ENCODE measurements around the gene RGS6.
"Not testable (repeated sequence)": the region's sequence is repeated elsewhere in the genome, so short reads cannot be mapped to it uniquely, and the experiment has no call there.

Gene RGS6

DNA sequence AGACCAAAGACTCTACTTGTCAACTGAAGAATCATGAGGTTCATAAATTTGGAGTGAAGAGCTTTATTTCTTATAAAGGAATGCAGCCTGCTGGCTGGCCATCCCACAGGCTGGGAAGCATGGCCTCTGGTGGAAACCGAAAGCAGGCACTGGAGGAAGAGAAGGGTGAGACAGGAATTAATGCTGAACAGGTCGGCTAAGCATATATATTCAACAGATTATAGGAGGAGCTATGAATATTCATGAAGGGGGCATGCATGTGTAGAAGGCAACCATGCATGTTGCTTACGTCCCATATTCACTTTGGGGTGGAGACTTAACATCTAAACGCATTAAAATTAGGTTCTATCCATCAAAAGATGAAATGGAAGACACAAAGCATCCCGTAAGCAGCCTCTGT lies 20.6 kb upstream of the RGS6 start:
- Histone ChIP-seq H3K4me3 (no peak overlapping the region), H3K27me3 (no peaks in the 10 kb centered on the region), H3K4me2 (no peak overlapping the region), H3K36me3 (no peaks in the 10 kb centered on the region), H3K9me3 (no peaks in the 10 kb centered on the region), H3K27ac (no peak overlapping the region), H3K9ac (no peak overlapping the region), H3K4me1 (no peaks in the 10 kb centered on the region), H4K20me1 (no peaks in the 10 kb centered on the region)
- TF ChIP-seq Cebpa-rat (IDR thresholded peaks at IDR 0.05): no peak

- no peak overlapping the region for H3K9ac ChIP-seq
- no peaks in the 10 kb centered on the region for H3K27me3 ChIP-seq
- H3K36me3 ChIP-seq: no peaks in the 10 kb centered on the region
- H4K20me1 ChIP-seq: no peaks in the 10 kb centered on the region
- H3K4me1 ChIP-seq: no peaks in the 10 kb centered on the region
- H3K9me3 ChIP-seq: no peaks in the 10 kb centered on the region
- H3K4me2 ChIP-seq: no peak overlapping the region
- TF ChIP-seq Cebpa-rat (IDR thresholded peaks at IDR 0.05): no peak
- no peak overlapping the region for H3K27ac ChIP-seq
- H3K4me3 ChIP-seq: no peak overlapping the region
Measured at GRCh38 chr14:71913342-71913741, 18.9 kb upstream of the RGS6 start.

- Histone ChIP-seq H4K20me1 (no peaks in the 10 kb centered on the region), H3K27ac (no peak overlapping the region), H3K4me2 (no peak overlapping the region), H3K9ac (no peak overlapping the region), H3K4me1 (no peaks in the 10 kb centered on the region), H3K27me3 (no peaks in the 10 kb centered on the region), H3K4me3 (no peak overlapping the region), H3K36me3 (no peaks in the 10 kb centered on the region), H3K9me3 (no peaks in the 10 kb centered on the region)
- TF ChIP-seq Cebpa-rat (IDR thresholded peaks at IDR 0.05): no peak
Measured at GRCh38 chr14:71918955-71919354, 13.3 kb upstream of the RGS6 start.

GRCh38 chr14:71923513-71923912 lies 8.7 kb upstream of the RGS6 start:
- Histone ChIP-seq H3K4me2 (no peak overlapping the region), H3K27ac (no peak overlapping the region), H4K20me1 (no peaks in the 10 kb centered on the region), H3K27me3 (no peaks in the 10 kb centered on the region), H3K36me3 (no peaks in the 10 kb centered on the region), H3K4me1 (no peaks in the 10 kb centered on the region), H3K9ac (no peak overlapping the region), H3K4me3 (no peak overlapping the region), H3K9me3 (no peaks in the 10 kb centered on the region)
- TF ChIP-seq Cebpa-rat (IDR thresholded peaks at IDR 0.05): no peak

DNA sequence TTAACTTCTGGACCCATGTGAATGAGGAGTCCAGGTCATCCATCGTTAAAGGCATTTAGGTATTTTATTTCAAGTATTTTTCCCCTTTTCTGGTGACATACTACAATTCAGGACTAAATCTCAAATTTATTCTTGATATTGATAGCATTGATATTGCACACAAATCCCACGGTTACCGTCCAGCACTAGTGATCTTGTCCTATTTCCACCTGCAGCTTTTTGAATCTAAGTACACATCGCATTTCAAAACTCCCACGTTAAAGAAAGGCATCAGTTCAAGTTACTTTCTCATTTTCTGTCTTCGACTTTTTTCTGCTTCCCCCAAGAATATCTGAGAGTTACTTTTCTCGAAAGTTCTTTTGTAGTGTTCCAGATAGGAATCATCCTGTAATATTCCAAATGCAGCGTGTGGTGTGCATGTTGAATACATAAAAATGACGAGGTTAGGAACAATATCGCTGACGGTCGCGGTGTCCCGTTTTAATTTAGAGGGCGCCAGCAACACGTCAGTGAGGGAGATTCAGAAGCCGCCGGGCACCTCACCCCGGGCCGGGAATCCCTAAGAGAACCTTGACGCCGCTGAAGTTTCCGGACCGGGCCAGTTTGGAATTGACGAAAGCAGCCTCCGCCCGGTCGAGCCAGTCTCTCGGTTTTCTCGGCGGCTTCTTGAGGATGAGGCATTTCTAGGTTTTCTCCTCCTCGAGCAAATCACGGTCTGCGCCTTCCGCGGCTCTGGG lies 569 bp upstream of the RGS6 start:
- 0 out of 2 replicates have a peak, but pooled peaks cover 3% of the 10 kb centered on the region for H3K9me3 ChIP-seq
- H4K20me1 ChIP-seq: peaks cover 9% of the 10 kb centered on the region; the same call in 1 of the 2 replicates
- H3K4me3 ChIP-seq: peak overlapping the region; percentile 64
- H3K4me2 ChIP-seq: peak overlapping the region; percentile 98
- no peak overlapping the region for H3K27ac ChIP-seq
- peaks cover 14% of the 10 kb centered on the region for H3K4me1 ChIP-seq
- H3K36me3 ChIP-seq: no peaks in the 10 kb centered on the region
- H3K9ac ChIP-seq: no peak overlapping the region
- no peak for TF ChIP-seq Cebpa-rat (IDR thresholded peaks at IDR 0.05)
- H3K27me3 ChIP-seq: peaks cover 46% of the 10 kb centered on the region

GRCh38 chr14:71933001-71933587 lies 865 bp downstream of the RGS6 start:
- H3K9ac ChIP-seq: no peak overlapping the region
- H3K4me2 ChIP-seq: peak overlapping the region; percentile 98
- H3K27ac ChIP-seq: no peak overlapping the region
- H4K20me1 ChIP-seq: peaks cover 9% of the 10 kb centered on the region; the same call in 1 of the 2 replicates
- TF ChIP-seq Cebpa-rat (IDR thresholded peaks at IDR 0.05): no peak
- peaks cover 46% of the 10 kb centered on the region for H3K27me3 ChIP-seq
- H3K36me3 ChIP-seq: no peaks in the 10 kb centered on the region
- H3K4me1 ChIP-seq: peaks cover 14% of the 10 kb centered on the region
- peak overlapping the region; percentile 64; the same call in 1 of the 2 replicates for H3K4me3 ChIP-seq
- 0 out of 2 replicates have a peak, but pooled peaks cover 3% of the 10 kb centered on the region for H3K9me3 ChIP-seq

DNA sequence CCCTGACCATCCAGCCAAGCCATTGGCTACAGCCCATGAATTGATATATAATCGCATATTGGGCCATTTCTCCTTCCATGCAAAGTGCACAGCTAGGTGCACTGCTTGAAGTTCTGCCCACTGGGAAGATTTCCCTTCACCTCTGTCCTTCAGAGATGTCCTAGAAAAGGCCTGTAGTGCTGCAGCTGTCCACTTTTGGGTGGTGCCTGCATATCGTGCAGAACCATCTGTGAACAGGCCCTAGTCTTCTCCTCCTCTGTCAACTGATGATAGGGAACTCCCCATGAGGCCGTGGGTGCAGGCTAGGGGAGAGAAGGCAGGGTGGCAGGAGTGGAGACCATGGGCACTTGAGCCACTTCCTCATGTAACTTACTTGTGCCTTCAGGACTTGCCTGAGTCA lies 6.0 kb downstream of the RGS6 start:
- not testable (repeated sequence) for H3K9ac ChIP-seq, H3K4me3 ChIP-seq, H3K4me2 ChIP-seq, H3K27ac ChIP-seq, H3K36me3 ChIP-seq, H3K4me1 ChIP-seq, H4K20me1 ChIP-seq
- Histone ChIP-seq H3K27me3 (peaks cover 17% of the 10 kb centered on the region), H3K9me3 (peaks cover 18% of the 10 kb centered on the region)

DNA sequence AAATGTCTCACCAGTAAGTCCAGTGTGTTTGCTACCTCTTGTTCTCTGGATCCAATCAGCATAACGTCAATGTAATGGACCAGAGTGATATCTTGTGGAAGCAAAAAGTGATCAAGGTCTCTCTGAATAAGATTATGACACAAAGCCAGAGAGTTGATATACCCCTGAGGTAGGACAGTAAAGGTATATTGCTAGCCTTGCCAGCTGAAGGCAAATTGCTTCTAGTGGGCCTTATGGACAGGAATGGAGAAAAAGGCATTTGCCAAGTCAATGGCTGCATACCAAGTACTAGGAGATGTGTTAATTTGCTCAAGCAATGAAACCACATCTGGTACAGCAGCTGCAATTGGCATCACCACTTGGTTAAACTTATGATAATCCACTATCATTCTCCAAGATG lies 7.1 kb downstream of the RGS6 start:
- not testable (repeated sequence) for H3K4me1 ChIP-seq, H3K9ac ChIP-seq, H3K4me2 ChIP-seq, H3K4me3 ChIP-seq, H4K20me1 ChIP-seq, H3K36me3 ChIP-seq, H3K27me3 ChIP-seq, H3K27ac ChIP-seq
- H3K9me3 ChIP-seq: peaks cover 18% of the 10 kb centered on the region

- H3K9ac ChIP-seq, H3K4me2 ChIP-seq, H3K27me3 ChIP-seq, H3K27ac ChIP-seq, H3K4me3 ChIP-seq, H3K36me3 ChIP-seq, H3K4me1 ChIP-seq, H4K20me1 ChIP-seq: not testable (repeated sequence)
- H3K9me3 ChIP-seq: peaks cover 18% of the 10 kb centered on the region
Measured at GRCh38 chr14:71940500-71940899, 8.3 kb downstream of the RGS6 start.

DNA sequence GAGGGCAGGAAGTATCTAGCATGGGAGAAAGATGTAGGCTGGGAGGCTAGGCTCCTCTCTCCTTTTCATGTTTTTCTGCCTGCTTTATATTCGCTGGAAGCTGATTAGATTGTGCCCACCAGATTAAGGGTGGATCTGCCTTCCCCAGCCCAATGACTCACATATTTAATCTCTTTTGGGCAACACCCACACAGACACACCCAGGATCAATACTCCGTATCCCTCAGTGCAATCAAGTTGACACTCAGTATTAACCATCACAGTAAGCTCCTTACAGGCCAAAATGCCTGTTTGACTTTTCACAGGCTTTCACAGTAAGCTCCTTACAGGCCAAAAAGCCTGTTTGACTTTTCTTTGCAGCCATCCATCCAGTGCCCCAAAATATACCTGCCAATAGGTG lies 9.4 kb downstream of the RGS6 start:
- H3K9me3 ChIP-seq: peaks cover 18% of the 10 kb centered on the region
- not testable (repeated sequence) for H3K9ac ChIP-seq, H3K4me3 ChIP-seq, H3K27me3 ChIP-seq, H4K20me1 ChIP-seq, H3K4me1 ChIP-seq, H3K36me3 ChIP-seq, H3K4me2 ChIP-seq, H3K27ac ChIP-seq
